Measurements from ENCODE around the gene DSN1.

Gene DSN1

DNA sequence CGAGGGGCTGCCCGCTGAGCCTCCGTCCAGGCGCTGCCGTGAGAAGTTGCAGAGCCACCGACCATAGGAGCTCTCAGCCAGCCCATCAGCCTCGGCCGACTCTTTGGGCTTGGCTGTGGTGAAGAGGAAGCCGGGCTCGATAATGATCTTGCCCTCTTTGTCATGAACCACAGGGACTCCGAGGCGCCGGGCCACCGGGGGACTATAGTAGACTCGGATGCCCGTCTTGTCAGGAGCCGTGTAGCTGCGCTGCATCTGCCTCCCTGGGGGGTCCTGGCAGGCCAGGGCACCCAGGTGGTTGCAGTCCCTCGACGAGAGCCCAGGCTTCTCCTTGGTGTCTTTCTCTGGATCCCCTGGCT is 20.5 kb upstream of the DSN1 start:
- no peak for DNase-seq

DNA sequence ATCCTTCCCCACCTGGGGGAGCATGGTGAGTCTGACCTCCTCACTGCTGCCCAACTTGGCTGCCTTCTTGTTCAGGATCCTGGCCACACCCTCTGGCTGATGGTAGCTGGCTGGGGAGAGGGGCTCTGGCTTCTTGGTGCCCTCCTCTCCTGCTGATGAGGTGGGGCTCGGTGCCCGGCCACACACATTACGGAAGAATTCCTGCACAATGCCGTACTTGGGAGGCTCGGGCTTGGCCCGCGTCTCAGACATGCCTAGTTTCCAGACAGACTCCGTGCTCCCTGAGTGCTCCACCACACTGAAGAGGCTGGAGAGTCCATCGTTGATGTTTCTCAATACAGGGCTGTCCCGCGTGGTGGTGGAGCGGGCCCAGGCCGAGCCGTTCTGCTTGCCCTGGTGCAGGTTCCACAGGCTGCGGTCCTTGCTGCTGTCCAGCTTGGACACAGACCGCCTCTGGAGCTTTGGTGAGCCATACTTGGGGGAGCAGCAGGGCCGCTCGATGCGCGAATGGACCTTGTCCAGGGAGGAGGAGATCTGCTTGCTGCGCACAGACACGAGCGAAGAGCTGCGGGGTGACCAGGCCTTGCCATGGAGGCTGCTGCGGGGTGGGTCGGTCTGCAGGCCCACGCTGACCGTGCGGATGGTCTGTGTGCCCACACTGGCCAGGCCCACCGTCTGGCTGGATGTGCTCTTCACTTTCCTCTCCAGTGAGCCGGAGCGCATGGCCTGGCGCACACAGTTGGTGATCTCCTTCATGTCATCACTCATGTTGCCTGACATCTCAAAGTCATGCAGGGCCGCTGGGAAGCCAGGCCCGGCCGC is 19.9 kb upstream of the DSN1 start:
- no peak for DNase-seq

GRCh38 chr20:36792422-36792821 is 18.9 kb upstream of the DSN1 start:
- DNase-seq: peak; percentile 62

DNA sequence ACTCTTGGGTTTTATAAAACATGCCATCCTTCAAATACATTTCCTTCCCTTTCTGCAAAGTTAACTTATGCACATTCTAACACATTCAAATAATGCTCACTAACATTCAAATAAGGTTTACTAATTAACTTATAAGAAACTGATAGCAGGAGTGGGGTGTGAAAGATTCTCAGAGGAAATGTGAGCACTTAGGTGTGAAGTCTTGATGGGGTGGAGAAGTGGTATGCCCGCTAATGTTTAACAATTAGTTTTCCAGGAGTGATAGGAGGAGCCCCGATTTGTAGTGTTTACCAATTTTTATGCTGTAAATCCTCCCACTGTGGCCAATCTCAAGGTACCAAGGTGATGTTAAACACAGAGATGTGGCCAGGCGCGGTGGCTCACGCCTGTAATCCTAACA is 18.3 kb upstream of the DSN1 start:
- no peak for DNase-seq

DNA sequence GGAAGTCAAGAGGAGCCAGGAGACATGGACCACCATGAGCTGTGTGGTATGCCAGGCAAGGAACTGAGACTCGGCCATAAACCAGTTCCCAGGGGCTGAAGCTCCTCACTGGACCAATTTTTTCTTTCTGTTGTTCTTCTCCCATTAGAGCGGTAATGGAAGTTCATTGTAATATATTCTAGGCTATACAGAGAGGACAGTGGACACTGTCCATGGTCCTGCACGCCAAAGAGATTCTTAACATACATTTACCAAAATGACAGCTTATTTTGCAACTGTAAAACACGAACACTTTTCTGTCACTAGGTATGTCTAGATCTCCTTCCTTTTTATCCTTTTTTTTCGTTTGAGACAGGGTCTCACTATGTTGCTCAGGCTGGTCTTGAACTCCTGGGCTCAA is 13.1 kb upstream of the DSN1 start:
- DNase-seq: no peak

DNA sequence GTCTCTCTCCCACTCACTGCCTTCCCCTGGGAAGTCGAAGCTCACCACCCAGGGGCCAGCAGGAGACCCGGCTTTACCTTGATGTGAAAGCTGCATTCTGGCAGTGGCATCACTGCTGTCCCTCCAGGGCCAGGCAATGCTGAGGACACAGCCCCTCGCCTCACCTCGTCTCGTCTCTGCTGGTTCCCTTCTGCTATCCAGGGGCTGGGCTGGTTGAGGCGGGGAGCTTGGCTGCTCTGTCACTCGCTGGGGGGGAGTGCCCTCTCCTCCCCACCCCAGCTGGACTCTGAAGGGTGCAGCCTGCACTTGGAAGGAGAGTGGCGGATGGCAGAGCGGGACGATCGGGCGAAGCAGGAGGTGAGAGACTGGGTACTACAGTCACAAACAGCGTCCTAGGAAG is 12.7 kb upstream of the DSN1 start:
- no peak for DNase-seq

DNA sequence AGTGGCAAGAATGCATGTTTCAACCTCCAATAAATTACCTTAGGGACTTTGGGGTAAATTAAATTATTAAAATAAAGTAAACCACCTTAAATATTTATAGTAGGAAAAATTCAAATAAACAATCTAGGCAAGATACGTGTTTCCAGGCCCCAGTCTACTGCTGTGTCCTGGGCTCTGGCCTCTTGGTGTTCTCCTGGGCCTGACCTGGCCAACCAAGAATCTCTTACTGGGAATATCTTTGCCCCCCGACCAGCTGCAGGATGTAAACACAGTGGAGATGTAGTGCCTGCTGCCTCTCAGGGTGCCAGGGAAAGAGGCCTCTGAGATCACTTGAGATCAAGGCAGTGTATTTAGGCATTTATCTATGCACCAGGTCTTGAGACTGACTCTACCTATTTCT is 11.7 kb upstream of the DSN1 start:
- DNase-seq: no peak

DNA sequence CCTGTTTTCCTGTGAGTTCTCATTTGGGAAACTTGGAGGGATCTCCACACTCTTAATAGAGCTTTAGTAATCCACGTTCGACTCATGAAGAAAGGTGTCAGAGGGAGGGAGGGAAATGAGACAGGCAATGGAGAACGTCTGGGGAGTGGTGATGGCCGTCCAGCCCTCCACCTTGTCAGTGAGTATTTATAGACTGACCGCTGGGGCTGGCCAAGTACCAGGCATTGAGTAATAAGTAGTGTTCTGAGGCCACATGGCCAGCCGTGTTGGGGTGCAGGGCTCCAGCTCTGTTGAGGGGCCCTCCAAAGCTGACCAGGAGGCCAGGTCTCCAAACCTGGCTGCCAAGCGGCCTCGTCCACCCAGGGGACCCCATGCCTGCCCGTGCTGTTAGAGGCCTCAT is 11.3 kb upstream of the DSN1 start:
- DNase-seq: no peak

GRCh38 chr20:36784116-36784515 is 10.6 kb upstream of the DSN1 start:
- no peak for DNase-seq

GRCh38 chr20:36779656-36780025 is 6.1 kb upstream of the DSN1 start:
- no peak for DNase-seq

DNA sequence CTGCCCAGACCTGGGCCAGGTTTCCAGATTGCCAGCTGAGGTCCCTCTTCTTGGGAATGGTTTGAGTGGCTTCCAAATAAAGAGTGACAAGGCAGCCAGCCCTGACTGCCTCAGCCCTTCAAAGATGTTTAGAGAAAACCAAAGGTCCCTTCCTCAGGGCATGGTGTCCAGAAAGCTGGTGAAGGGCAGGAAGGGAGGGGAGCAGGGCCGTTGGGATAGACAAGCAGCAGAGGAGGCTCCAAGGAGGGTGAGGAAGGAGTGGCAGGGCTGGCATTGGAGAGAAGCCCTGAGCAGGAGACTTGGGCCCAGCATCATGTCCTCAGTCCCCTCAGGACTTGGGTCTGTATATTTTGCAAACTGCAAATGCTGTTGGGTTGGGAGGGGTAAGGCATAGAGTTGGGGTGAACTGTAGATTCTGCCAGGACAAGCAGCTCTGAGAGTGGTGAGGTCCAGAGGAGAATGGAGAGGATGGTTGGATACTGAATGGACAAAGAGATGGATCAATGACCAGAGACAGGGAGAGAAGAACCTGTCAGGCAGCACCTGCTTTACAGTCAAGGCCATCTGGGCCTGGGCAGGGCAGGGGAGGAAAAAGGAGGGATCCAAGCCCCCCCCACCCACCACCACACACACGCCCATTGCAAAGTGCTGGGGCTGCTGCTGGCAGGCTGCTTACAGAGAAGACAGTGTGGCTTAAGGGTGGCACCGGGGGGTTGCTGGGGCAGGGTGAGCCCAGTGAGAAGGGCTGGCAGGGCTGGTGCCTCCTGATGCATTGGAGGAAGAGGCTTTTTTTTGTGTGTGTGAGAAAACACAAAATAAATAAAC is 5.5 kb upstream of the DSN1 start:
- no peak for DNase-seq

DNA sequence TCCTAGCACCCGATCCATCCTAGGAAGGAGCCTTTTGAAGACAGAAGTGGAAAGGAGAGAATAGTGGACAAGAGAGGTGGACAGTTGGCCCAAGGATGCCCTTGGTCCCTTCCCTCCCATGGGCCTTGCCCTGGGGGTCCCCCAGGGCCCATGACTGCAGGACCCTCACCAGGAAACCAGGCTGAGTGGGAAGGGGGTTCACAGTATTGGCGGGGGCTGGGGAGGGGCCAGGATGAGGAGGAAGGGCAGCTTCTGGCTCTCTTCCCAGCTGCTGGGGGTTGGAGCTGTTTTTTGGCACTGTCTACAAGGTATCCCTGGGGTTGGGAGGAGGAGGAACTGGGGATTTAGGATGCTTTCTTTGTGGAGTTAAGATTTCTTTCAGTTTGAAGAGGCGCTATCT is 4.0 kb upstream of the DSN1 start:
- DNase-seq: no peak

DNA sequence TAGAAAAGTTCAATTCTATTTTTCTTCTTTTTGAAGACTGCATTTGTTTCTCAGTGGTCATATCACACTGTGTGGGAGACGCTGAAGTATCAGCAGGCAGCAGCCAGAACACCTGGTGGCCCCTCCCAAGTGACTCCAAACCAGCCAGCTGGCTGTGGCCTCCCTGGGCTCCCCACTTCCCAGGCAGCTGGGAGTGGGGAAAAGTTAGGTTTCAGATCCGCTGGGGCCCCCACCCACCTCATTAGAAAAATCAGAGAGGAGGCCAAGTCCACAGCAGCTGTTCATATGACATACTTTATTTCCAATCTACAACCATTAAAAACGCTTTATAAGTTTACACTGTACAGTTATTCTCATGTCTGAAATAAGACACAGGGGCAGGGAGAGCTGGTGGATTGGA is 3.6 kb upstream of the DSN1 start:
- DNase-seq: no peak

DNA sequence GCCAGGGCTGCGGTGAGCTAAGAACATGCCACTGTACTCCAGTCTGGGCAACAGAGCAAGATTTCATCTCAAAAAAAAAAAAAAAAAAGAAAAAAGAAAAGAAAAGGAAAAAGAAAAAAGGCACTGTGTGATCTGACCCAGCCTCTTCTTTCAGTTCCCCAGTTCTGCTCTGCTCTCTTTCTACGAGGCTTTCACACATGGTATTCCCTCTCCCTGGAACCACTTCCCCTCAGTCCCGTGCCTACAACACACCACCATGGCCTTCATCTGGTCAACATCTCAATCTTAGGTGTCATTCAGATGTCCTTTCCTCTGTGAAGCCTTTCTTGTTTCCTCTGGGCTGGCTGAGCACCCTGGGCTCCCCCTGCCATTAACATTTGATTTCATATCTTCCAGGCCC is 2.3 kb upstream of the DSN1 start:
- no peak for DNase-seq

DNA sequence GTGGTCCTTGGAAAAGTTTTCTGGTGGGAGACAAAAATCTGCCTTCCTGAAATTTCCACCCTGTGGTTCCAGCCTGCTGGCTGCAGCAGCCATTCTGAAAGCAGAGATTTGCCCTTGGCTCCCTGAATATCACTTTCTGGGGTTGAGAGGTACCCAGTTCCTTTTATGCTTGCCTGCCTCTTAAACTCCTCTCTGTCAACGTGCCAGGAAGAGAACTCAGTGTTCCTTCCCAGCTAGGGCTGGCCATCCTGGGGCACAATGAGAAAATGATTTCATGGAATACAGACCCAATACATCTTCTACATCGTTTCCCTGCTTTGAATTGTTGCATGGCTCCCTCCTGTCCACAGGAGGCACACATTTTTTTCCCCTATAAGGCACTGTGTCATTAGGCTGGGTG is 1.6 kb upstream of the DSN1 start:
- no peak for DNase-seq

GRCh38 chr20:36773107-36773596 is 411 bp downstream of the DSN1 start:
- DNase-seq: no peak

DNA sequence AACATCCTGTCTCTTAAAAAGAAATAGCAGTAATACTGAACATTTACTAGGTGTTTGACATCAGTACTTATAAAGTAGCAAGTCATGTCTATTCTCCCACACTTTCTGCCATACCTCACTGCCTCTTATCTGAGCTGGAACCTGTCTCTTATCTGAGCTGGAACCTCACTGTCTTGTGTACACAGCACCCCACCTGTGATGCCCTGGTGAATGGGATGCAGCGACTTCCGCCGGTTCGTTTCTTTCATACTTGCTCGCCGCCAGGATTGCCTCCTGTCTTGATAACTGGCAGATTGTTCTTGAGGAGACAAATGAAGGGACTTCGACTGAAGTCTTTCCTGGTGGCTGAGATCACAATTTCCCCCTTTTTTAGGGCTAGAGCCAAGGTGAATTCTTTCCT is 2.9 kb downstream of the DSN1 start:
- no peak for DNase-seq

GRCh38 chr20:36768768-36769430 is 4.7 kb downstream of the DSN1 start:
- DNase-seq: no peak

DNA sequence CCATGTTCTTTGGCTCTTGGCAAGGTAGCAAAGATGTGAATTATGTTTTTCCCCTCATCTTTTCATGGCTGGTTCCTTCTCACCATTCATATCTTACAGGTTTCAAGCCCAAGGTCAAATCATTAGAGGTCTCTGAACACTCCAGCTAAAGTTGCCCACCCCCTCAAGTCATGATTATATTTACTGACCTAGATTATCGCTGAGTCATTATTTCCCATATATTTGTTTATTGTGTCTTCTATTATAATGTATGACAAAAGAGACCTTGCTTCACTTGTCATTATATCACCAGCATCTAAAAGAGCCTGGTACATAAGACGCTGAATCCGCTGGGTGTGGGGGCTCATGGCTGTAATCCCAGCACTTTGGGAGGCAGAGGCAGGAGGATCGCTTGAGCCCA is 12.4 kb downstream of the DSN1 start:
- DNase-seq: no peak

- no peak for DNase-seq
These were observed 12.9 kb downstream of the DSN1 start for GRCh38 chr20:36760647-36761046.

GRCh38 chr20:36758276-36758675 is 15.3 kb downstream of the DSN1 start:
- no peak for DNase-seq

DNA sequence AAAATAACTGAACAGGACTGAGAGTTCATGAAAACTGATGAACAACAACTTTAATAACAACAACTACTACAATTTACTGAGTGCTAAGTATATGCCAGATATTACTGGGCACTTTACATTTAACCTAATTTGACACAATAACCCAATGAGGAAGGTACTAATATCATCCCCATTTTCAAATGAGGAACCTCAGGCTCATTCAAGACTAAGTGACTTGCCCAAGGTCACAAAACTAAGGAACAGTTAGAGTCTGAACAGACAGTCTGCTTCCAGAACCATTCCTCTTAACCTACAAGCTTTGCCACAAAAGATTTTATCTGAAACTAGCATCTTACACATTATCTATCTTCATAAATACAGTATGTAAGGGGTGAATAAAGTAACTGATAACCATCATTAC is 17.1 kb downstream of the DSN1 start:
- DNase-seq: no peak

- DNase-seq: peak; percentile 54
These were observed 18.8 kb downstream of the DSN1 start for GRCh38 chr20:36754656-36755222.

GRCh38 chr20:36752582-36752981 is 21.0 kb downstream of the DSN1 start:
- no peak for DNase-seq

Measured in fibroblast of skin of right biceps (primary cell).